Thymus (tissue), 11 donors: ENCODE data around the gene UQCR11. TPM values are rescaled to one million over a fixed set of nuclear protein-coding genes. Genes with fewer than 3 reads are reported as not detected.

Source experiments
- DNase-seq, 9 donors: peaks; one replicate each; pipeline ENCODE4 v3.0.0-alpha.2; 2013; ENCODE audit warnings: low spot score in 9 of 9, low read depth in 6 of 9, missing footprints in 1 of 9
- H3K27ac ChIP-seq, 2 donors: one replicate each; pipeline ENCODE4 v1.5.1; 2013; ENCODE audit warnings: control low read depth in 1 of 2, low read depth in 1 of 2, low read length in 1 of 2, mild to moderate bottlenecking in 1 of 2, moderate library complexity in 1 of 2
- H3K27me3 ChIP-seq, 2 donors: one replicate each; pipeline ENCODE4 v1.5.1; 2013; ENCODE audit warnings: low read length in 1 of 2; ENCODE audit not compliant: control insufficient read depth in 2 of 2, insufficient read depth in 1 of 2
- H3K36me3 ChIP-seq, 2 donors: one replicate each; pipeline ENCODE4 v1.5.1; 2013; ENCODE audit warnings: low read length in 1 of 2, mild to moderate bottlenecking in 1 of 2, moderate library complexity in 1 of 2; ENCODE audit not compliant: control insufficient read depth in 2 of 2, insufficient read depth in 2 of 2
- H3K4me1 ChIP-seq, 2 donors: one replicate each; pipeline ENCODE4 v1.5.1; 2013; ENCODE audit warnings: low read length in 2 of 2; ENCODE audit not compliant: control insufficient read depth in 2 of 2, insufficient read depth in 2 of 2
- H3K4me3 ChIP-seq, 2 donors: one replicate each; pipeline ENCODE4 v1.5.1; 2013; ENCODE audit warnings: low read length in 2 of 2, control low read depth in 1 of 2, mild to moderate bottlenecking in 1 of 2
- H3K9me3 ChIP-seq, 2 donors: one replicate each; pipeline ENCODE4 v1.5.1; 2013; ENCODE audit warnings: low read length in 1 of 2, mild to moderate bottlenecking in 1 of 2; ENCODE audit not compliant: control insufficient read depth in 2 of 2, insufficient read depth in 1 of 2
- WGBS: extraction: QIAGEN DNeasy Blood & Tissue Kit; methylation state at CpG from one replicate; pipeline ENCODE4 v1.1.7; 2013; 5-methylcytosine and 5-hydroxymethylcytosine counted together
- polyA plus RNA-seq: library from polyadenylated mRNA; stranded (reverse); fragments of 200-250 nt; gene quantifications from one replicate; pipeline ENCODE4 v1.2.3, GENCODE V29; 2013
- total RNA-seq: library from RNA; stranded (reverse); fragments of 120-200 nt; gene quantifications from one replicate; pipeline ENCODE4 v1.2.4, GENCODE V29; 2013
- donor health status: healthy.

UQCR11 gene
- total and polyA plus RNA-seq, 2 donors = 108 to 167 TPM

DNA sequence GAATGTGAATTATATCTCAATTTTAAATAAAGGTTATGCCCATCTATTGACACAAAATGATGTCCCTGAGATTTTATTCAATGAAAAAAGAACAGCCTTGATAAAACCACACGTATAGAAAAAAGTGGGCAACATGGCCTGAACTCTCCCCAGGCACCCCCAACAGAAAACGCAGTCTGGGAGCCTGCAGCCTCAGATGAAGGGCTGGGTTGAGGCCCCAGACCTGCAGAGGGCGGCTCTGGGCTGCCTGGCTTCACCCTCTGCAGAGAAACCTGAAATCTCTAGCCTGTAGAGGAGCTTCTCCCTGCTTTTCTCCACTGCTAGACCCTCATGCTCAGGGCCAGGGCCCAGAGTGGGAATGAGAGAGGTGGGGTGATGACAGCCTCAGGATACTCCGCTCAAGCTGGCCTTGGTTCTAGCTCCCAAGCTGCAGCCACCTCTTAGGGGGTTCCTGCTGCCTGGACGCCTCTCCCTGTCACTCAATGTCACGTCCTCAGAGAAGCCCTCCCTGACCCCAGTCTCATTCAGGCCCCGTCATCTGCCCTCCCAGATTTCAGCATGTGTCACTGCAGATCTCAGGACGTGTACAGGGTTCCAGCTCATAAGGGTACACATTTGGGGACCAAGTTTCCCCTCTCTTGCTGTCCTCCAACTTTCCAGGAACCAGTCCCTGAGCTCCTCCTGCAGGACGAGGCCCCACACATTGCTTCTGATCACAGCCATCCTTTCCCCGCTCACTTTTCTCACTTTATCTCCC, 14.4 kb downstream of the UQCR11 start:
- 18% methylated on average over 10 of the region's 10 CpGs for WGBS
- peaks cover 14 to 27% of the 10 kb centered on the region in 2 donors for H3K4me1 ChIP-seq

DNA sequence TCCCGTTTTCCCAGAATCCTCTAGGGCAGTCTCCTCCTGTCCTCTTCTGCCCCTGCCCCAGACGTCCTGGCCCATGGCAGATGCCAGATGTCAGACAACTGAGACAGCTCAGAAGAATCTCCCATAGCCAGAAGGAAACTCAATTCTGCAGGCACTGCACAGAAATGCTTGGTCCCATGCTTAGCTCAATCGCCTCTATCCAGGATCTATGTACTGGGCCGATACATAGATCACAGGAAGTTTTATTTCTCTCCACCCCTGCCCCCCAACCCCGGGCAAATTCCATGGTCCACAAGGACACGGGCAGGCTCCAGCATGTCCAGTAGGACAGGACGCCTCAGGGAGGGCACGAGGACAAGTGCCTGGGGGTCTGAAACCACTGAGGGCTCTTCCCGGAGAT, 17.4 kb downstream of the UQCR11 start:
- DNase-seq = no peak
- no peak overlapping the region for H3K4me3 ChIP-seq
- H3K4me1 ChIP-seq = peaks cover 14 to 19% of the 10 kb centered on the region in 2 donors
- WGBS = 93% methylated on average over 9 of the region's 9 CpGs
- H3K27me3 ChIP-seq = no peaks in the 10 kb centered on the region
- H3K9me3 ChIP-seq = no peaks in the 10 kb centered on the region
- no peak overlapping the region for H3K27ac ChIP-seq
- H3K36me3 ChIP-seq = peaks cover 31 to 43% of the 10 kb centered on the region in 2 donors

More for the DNA sequence above, 14.4 kb downstream of the UQCR11 start:
- Histone ChIP-seq H3K9me3 (no peaks in the 10 kb centered on the region), H3K27ac (peak overlapping the region in 1 of 2 donors; percentile 64), H3K4me3 (peak overlapping the region; percentile 91 to 93), H3K36me3 (peaks cover 7 to 23% of the 10 kb centered on the region in 2 donors), H3K27me3 (no peaks in the 10 kb centered on the region)
- peak in 2 of 9 donors; percentile 26 to 53 for DNase-seq

DNA sequence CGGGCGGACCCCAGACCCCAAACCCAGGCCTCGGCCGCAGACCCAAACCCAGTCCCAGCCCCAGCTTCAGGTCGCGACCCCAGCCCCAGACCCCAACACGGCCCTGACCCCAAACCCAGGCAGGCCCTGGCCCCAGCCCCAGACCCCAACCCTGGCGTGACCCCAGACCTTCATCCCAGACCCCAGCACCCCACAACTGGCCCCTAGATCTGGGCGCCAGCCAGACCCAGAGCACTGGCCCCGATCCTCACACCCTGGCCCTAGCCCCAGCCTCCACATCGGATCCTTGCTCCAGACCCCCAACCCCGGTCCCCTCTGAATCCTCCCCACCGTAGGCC, 20.1 kb downstream of the UQCR11 start:
- H3K4me3 ChIP-seq = no peak overlapping the region
- DNase-seq = no peak
- H3K36me3 ChIP-seq = peaks cover 58 to 65% of the 10 kb centered on the region in 2 donors
- WGBS = 98% methylated on average over 13 of the region's 13 CpGs
- H3K9me3 ChIP-seq = no peaks in the 10 kb centered on the region
- H3K4me1 ChIP-seq = peaks cover 0 to 4% of the 10 kb centered on the region in 2 donors
- no peaks in the 10 kb centered on the region for H3K27me3 ChIP-seq
- H3K27ac ChIP-seq = no peak overlapping the region

DNA sequence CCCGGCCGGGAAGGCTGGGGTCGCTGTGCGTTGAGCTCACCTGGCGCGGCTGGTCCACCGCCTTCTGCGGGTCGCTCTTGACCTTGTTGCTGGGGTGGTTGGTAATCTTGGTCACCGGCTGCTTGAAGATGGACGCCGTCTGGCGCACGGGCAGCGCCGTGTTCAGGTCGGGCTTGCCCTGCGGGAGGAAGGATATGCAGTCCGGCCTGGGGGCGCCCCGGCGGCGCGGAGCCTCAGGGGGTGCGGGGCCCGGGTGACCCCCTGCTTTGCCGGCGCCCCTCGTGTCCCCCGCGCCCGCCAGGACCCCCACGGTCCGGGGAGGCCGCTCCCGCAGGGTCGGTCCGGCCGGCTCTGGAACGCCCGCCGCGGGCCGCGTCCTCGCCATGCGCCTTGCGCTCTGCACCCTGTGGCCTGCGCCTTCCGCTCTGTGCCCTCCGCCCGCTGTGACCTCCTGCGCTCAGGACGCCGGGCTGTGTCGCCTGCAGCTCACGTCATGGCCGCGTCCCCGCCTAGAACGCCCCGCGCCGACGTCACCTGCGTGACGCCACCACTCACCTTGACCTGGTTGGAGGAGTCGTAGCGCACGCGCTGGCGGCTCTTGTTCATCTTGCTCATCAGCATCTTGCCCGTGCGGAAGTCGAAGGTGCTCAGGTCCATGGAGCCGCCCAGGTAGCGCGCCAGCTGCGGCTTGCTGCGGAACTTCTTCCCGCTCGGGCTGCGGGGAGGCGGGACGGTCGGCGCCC, 20.6 kb downstream of the UQCR11 start:
- H3K4me3 ChIP-seq = no peak overlapping the region
- no peaks in the 10 kb centered on the region for H3K27me3 ChIP-seq
- peaks cover 63 to 67% of the 10 kb centered on the region in 2 donors for H3K36me3 ChIP-seq
- DNase-seq = no peak
- H3K9me3 ChIP-seq = no peaks in the 10 kb centered on the region
- H3K27ac ChIP-seq = no peak overlapping the region
- WGBS = 98% methylated on average over 87 of the region's 87 CpGs
- H3K4me1 ChIP-seq = peaks cover 0 to 3% of the 10 kb centered on the region in 2 donors

DNA sequence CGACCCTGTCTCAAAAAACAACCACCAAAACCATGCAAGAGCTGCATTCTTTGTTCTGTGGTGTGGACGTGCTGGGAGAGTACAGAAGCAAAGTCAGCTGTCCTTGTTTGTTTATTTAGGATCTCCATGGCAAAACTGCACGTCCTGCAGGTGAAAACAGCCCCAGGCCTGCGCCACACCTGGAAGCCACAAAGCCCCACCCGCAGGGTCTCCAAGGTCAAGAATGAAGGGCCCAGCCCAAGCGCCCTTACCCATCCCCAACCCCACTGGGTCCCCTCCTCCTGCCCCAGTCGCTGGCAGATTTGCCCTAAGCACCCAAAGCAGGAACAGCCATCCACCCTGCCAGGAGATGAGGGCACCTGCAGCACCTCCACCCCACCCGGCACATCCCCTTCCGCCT, 23.1 kb downstream of the UQCR11 start:
- Histone ChIP-seq H3K27me3 (no peaks in the 10 kb centered on the region), H3K9me3 (peaks cover 0 to 1% of the 10 kb centered on the region in 2 donors), H3K27ac (no peak overlapping the region), H3K4me1 (no peaks in the 10 kb centered on the region), H3K4me3 (no peak overlapping the region), H3K36me3 (peaks cover 81 to 85% of the 10 kb centered on the region in 2 donors)
- 98% methylated on average over 9 of the region's 9 CpGs for WGBS
- DNase-seq = no peak

DNA sequence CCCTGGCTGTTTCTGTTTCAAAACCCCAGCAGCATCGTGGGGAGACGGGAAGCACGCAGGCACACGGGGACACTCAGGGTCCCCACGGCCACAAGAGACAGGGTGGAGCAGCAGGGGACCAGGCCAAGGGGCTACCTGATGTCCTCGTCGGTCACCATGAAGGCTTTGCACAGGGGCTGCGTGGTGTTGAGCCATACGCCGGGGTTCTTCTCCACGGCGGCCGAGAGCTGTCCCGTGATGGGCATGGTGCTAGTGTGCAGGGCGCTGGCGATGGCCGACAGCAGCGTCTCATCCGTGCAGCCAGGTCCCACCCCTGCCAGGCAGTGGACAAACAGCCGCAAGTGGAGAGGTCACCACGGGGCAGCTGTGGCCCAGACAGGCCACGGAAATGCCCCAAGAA, 24.3 kb downstream of the UQCR11 start:
- 97% methylated on average over 22 of the region's 22 CpGs for WGBS
- H3K4me3 ChIP-seq = no peak overlapping the region
- H3K36me3 ChIP-seq = peaks cover 90 to 93% of the 10 kb centered on the region in 2 donors
- peaks cover 0 to 1% of the 10 kb centered on the region in 2 donors for H3K9me3 ChIP-seq
- H3K27ac ChIP-seq = no peak overlapping the region
- no peak for DNase-seq
- no peaks in the 10 kb centered on the region for H3K27me3 ChIP-seq
- H3K4me1 ChIP-seq = no peaks in the 10 kb centered on the region

DNA sequence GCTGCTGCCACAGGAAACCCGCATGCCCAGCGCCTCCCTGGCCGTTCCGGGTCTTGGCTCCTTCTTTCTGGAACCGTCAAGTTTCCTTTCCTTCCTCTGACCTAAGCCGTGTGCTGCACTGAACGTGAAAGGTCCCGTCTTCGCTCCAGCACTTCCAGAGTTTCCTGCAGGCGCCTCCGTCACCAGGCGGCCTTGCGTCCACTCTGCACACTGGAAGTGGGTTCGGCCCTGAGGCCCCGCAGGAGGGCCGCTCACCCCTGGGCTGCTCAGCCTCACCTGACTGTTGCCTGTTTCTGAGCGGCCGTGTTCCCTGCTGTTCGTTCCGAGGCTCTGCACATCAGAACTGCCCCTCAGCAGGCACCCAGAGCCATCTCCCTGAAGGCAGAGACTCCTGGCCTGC, 24.9 kb downstream of the UQCR11 start:
- no peak for DNase-seq

DNA sequence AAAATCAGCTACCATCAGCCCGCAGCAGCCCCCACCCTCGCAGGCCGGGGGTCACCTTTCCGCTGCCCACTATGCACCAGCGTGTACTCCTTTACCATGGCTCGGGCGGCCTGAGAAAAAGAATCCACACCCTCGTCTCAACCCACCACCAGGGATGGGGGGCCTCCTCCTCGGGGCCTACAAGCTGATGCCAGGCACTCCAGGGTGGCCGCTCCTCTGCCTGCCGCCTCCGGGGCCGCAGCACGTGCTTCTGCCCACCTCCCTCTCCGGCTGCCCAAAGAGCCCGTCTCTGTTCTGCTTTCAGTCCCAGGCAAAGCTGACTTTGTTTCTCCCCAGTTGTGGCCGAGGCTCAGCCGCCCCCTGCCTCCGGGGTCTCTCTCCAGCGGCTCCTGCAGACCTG, 26.0 kb downstream of the UQCR11 start:
- Histone ChIP-seq H3K9me3 (peaks cover 0 to 1% of the 10 kb centered on the region in 2 donors), H3K4me1 (no peaks in the 10 kb centered on the region), H3K36me3 (peaks cover 76 to 83% of the 10 kb centered on the region in 2 donors), H3K27ac (no peak overlapping the region), H3K4me3 (no peak overlapping the region), H3K27me3 (no peaks in the 10 kb centered on the region)
- 97% methylated on average over 20 of the region's 20 CpGs for WGBS
- DNase-seq = no peak

More for the DNA sequence above, 24.9 kb downstream of the UQCR11 start:
- no peak overlapping the region for H3K27ac ChIP-seq
- H3K4me1 ChIP-seq = no peaks in the 10 kb centered on the region
- no peaks in the 10 kb centered on the region for H3K27me3 ChIP-seq
- H3K4me3 ChIP-seq = no peak overlapping the region
- peaks cover 84 to 92% of the 10 kb centered on the region in 2 donors for H3K36me3 ChIP-seq
- WGBS = 97% methylated on average over 20 of the region's 20 CpGs
- peaks cover 0 to 1% of the 10 kb centered on the region in 2 donors for H3K9me3 ChIP-seq

DNA sequence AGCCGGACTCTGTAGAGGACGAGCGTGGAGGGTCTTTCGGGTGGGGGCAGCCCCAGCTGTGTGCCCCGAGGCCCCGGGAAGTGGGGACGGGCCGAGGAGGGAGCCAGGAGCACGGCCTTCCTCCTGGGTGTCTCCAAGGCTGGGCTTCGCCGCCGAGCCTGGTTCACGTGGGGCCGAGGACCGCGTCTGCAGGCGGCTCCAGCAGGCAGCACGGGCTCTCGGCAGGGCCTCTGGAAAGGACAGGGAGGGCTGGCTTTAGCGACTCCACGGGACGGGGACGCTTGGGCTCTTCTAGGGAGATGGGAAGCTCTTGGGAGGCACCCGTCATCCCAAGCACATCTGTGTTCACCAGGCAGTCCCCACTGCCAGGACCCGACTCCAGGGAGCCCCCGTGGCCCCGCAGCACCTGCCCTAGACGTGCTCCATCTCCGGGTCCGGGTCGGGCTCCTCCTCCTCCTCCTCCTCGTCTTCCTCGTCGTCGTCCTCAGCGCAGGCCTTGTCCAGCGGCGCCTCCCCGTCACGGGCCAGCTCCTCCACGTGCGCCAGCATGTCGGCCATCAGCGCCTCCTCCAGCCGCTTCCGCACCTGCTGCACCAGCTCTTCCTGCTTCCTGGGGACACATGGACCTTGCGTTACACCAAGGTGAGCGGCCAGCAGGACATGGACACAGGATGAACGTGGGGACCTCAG, 27.2 kb downstream of the UQCR11 start:
- H3K27ac ChIP-seq = no peak overlapping the region
- no peaks in the 10 kb centered on the region for H3K27me3 ChIP-seq
- H3K4me1 ChIP-seq = no peaks in the 10 kb centered on the region
- H3K4me3 ChIP-seq = no peak overlapping the region
- WGBS = 97% methylated on average over 49 of the region's 49 CpGs
- peaks cover 66 to 72% of the 10 kb centered on the region in 2 donors for H3K36me3 ChIP-seq
- no peak for DNase-seq
- peaks cover 0 to 1% of the 10 kb centered on the region in 2 donors for H3K9me3 ChIP-seq
